Heart left ventricle (tissue), 13 donors: ENCODE results near the gene SLC35E3.

Source experiments
- POLR2A ChIP-seq, 2 donors: fragments of 450-650 bp; IDR thresholded peaks; one replicate each; pipeline ENCODE4 v1.6.1; 2017; ENCODE audit warnings: antibody characterized with exemption in 2 of 2, mild to moderate bottlenecking in 2 of 2, moderate library complexity in 2 of 2
- TF ChIP-seq, protein P1 (sequence below), 12 donors: fragments of 200-600 bp; sonication (generic) in 4 of 12; IDR thresholded peaks; one replicate each; pipeline versions ENCODE4 v1.5.0 to v1.8.0; 2018 to 2022; ENCODE audit warnings: antibody characterized with exemption in 12 of 12, mild to moderate bottlenecking in 5 of 12
- donor health status: ischemic (EF 13 %, LVEDD 7.1; RV severe dilation, severe dysfunction).
- donor health status: DM: no; HTN: yes; CAD: no.
- donor health status: DM: no; HTN: no; CAD: no.
- donor health status: ischemic (EF 25% LVEDD 6.9; RV normal size, moderate dysfunction).
- donor health status: ischemic (EF 25% LVEDD 5.7; RV mildly dilated, moderate dysfunction).
- donor health status: ischemic (EF 35%, LVEDD 5.7; RV mildly dilated, moderate dysfunction).
- donor health status: nonischemic (EF 11% LVEDD 7.7; RV severe dilation, severe dysfunction).
- donor health status: DM: yes; HTN: yes; CAD: no.
- donor health status: PGD.
- donor health status: ischemic (EF 29% LVEDD 5.4; RV normal size, mild dysfunction).
- donor health status: nonischemic (EF 23%, LVEDD 6.1; RV moderate dilation, normal function).

DNA sequence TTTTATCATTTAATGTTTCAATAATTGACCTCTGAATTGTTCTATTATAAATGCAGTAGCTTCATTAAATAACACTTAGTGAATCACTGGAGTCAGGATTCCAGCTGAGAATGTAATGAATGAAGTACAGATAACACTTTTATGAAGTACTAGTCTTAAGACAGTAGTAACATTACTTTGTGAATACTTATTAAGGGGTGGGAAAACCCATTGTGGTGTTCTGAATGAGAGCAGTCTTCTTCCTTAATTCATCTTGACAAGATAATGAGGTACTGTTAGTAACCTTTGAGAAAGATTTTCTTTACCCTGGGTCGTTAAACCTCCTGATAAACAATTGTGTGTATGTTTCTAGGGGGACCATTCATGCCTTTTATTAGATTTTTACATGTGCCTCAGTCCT lies 46.5 kb upstream of the SLC35E3 start:
- TF ChIP-seq, protein P1, sequence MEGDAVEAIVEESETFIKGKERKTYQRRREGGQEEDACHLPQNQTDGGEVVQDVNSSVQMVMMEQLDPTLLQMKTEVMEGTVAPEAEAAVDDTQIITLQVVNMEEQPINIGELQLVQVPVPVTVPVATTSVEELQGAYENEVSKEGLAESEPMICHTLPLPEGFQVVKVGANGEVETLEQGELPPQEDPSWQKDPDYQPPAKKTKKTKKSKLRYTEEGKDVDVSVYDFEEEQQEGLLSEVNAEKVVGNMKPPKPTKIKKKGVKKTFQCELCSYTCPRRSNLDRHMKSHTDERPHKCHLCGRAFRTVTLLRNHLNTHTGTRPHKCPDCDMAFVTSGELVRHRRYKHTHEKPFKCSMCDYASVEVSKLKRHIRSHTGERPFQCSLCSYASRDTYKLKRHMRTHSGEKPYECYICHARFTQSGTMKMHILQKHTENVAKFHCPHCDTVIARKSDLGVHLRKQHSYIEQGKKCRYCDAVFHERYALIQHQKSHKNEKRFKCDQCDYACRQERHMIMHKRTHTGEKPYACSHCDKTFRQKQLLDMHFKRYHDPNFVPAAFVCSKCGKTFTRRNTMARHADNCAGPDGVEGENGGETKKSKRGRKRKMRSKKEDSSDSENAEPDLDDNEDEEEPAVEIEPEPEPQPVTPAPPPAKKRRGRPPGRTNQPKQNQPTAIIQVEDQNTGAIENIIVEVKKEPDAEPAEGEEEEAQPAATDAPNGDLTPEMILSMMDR (IDR thresholded peaks at IDR 0.05), result no peak
- no peak for TF ChIP-seq POLR2A (IDR thresholded peaks at IDR 0.05)
